Mucosa of descending colon (tissue), 3 donors: ENCODE results near the gene NR2E3. TPM values are rescaled to one million over a fixed set of nuclear protein-coding genes. Genes with fewer than 3 reads are reported as not detected.

Experiments
- ATAC-seq: fragments of 200-7000 bp; cut with Tn5 transposase; one replicate; pipeline ENCODE4 v1.9.1; 2020; ENCODE audit warnings: mild to moderate bottlenecking, moderate library complexity
- DNase-seq, 3 donors: peaks; one replicate each; pipeline ENCODE4 v3.0.0-alpha.2; 2020
- H3K36me3 ChIP-seq: fragments of 200-600 bp; one replicate; pipeline ENCODE4 v1.8.0; 2021; ENCODE audit warnings: low read depth, mild to moderate bottlenecking
- H3K4me1 ChIP-seq: fragments of 200-600 bp; one replicate; pipeline ENCODE4 v1.8.0; 2021; ENCODE audit warnings: low read depth, mild to moderate bottlenecking
- H3K4me3 ChIP-seq: fragments of 200-600 bp; one replicate; pipeline ENCODE4 v1.8.0; 2021; ENCODE audit warnings: mild to moderate bottlenecking
- H3K9me3 ChIP-seq: fragments of 200-600 bp; one replicate; pipeline ENCODE4 v1.8.0; 2021; ENCODE audit warnings: mild to moderate bottlenecking
- intact Hi-C, 2 donors: fragments of 100-400 bp; cut with DNase I in 1 of 2; cut with micrococcal nuclease in 1 of 2; formaldehyde crosslinking; loops; one replicate each; pipeline versions ENCODE4 v1.11.0 to v1.11.1; 2022; cut with DNase I, micrococcal nuclease
- total RNA-seq, 3 donors: library from RNA; stranded (reverse); fragmentation: NEBNext Ultra II Directional in 2 of 3; extraction: Animal tissue kit (Norgen Biotek cat#: 25700) in 2 of 3; gene quantifications; one replicate each; pipeline versions ENCODE4 v1.2.1 to v1.2.4, GENCODE V29; 2021 to 2023
- TF ChIP-seq, protein P1 (sequence below): fragments of 200-600 bp; IDR thresholded peaks from one replicate; pipeline ENCODE4 v1.8.0; 2022; ENCODE audit warnings: antibody characterized with exemption, mild to moderate bottlenecking
- donor health status: DM: no; HTN: no; CAD: no; lungs with moderate emphysema.
- donor health status: DM: no; HTN: no; CAD: no.
- donor health status: DM: no; HTN: yes; CAD: no.

NR2E3 gene
- total RNA-seq, 3 donors from 2014 or later, result 0.34 to 1.2 (median 0.60) TPM

DNA sequence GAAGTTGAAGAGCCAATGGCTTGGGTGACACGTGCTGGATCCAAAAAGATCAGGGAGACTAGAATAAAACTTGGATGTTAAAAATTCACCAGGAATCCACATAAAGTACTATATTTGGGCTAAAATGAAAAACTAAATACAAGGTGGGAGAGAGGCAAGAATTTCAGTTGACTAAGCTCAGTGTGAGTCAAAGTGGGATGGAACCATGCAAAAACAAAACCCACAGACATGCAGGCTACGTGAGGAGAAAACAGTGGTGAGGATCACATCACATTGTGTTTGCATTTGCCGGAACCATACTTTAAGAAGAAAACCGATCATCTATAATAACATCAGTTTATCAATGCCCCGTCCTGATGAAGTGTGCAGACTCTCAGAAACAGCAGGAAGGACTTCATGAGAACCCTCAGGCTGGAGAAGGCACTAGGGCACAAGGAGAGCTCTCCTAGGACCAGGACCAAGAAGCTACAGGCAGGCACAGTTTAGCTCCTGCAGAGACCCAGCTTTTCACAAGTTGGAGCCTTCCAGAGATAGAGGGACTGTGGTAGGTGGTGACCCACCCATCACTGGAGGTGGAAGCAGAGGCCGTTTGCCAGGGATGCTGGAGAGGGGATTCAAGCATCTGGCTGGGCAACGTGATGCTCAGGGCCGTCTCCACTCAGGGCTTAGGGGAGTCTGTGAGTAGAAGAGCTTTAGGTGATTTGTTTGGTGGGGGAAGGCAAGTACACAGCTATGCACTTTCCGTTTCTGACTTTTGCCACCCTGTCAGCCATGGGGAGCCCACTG is 29.0 kb upstream of the NR2E3 start:
- Histone ChIP-seq H3K4me1 (peaks cover 5% of the 10 kb centered on the region), H3K36me3 (no peaks in the 10 kb centered on the region), H3K4me3 (no peak overlapping the region), H3K9me3 (no peaks in the 10 kb centered on the region)
- TF ChIP-seq, protein P1, sequence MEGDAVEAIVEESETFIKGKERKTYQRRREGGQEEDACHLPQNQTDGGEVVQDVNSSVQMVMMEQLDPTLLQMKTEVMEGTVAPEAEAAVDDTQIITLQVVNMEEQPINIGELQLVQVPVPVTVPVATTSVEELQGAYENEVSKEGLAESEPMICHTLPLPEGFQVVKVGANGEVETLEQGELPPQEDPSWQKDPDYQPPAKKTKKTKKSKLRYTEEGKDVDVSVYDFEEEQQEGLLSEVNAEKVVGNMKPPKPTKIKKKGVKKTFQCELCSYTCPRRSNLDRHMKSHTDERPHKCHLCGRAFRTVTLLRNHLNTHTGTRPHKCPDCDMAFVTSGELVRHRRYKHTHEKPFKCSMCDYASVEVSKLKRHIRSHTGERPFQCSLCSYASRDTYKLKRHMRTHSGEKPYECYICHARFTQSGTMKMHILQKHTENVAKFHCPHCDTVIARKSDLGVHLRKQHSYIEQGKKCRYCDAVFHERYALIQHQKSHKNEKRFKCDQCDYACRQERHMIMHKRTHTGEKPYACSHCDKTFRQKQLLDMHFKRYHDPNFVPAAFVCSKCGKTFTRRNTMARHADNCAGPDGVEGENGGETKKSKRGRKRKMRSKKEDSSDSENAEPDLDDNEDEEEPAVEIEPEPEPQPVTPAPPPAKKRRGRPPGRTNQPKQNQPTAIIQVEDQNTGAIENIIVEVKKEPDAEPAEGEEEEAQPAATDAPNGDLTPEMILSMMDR, result no peak
- DNase-seq (no peak), ATAC-seq (no peak)
- intact Hi-C loops, result no loop called here

DNA sequence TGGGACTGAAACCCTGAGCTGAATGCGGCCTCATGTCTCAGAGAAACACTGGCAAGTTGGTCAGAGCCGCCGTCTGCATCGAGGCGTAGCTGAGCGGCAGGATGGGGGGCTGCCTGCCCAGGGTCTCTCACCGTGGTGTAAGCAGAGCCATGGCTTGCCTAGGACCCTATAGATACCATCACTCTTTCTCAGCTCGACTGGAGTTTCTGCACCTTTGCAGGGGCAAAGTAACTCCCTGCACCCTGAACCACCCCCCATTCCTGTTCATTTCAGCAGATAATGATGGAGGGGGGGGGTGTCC is 28.4 kb upstream of the NR2E3 start:
- Histone ChIP-seq H3K36me3 (no peaks in the 10 kb centered on the region), H3K9me3 (no peaks in the 10 kb centered on the region), H3K4me3 (no peak overlapping the region), H3K4me1 (peaks cover 5% of the 10 kb centered on the region)
- intact Hi-C loops, result no loop called here
- DNase-seq (no peak), ATAC-seq (no peak)
- TF ChIP-seq, protein P1, result no peak

DNA sequence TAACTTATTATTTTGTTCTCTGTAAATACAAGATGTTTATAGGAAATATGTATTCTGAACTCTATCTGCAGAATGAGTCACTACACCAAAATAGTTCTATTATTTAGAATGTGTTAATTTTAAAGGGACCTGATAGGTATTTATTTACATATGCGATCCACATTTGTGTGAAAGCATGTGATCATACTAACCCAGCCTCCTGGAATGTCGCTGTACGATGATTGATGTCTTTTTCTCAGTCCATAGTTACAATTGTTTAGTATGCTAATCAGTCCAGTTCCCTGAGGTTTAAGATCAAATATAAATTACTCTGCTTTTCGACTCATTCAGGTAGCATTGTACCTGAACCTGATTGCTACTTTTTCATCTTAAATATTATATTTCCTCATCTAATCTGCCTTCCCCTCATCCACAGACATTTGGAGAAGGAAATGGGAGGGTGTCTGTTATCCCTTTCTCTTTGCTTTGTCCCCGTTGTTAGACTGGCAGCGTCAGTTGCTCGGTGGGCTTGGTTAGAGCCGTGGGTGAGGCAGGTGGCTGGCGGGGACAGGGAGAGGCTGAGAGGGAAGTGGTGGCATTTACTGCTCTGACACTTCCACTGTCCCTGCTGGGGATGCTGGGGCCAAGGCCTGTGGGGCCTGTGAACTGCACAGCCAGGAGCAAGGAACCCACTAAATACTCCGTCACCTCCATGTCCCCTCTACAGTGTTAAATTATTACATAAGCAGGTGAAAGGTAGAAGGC is 27.8 kb upstream of the NR2E3 start:
- Histone ChIP-seq H3K4me3 (no peak overlapping the region), H3K9me3 (no peaks in the 10 kb centered on the region), H3K36me3 (no peaks in the 10 kb centered on the region), H3K4me1 (peaks cover 5% of the 10 kb centered on the region)
- ATAC-seq (peak; percentile 72), DNase-seq (no peak)
- TF ChIP-seq, protein P1, result no peak
- intact Hi-C loops, result no loop called here

DNA sequence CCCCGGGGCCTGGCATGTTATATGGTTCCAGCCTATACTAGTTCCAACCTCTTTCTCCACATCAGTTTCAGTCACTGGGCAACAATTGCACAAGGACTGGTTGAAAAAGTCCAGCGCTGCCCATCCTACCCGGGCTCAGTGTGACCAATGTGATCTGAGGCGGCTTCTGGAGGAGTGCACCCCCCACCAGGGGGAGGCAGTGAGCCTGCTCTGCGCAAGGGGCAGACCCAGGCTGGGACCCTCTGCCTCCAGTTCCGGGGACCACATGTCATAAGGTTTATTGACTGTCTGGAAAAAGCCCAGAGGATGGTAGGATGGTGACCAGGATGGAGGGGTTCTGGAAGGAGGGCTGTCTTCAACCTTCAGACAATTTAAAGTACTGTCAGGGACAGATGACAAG is 25.6 kb upstream of the NR2E3 start:
- DNase-seq (no peak), ATAC-seq (no peak)
- Histone ChIP-seq H3K4me1 (peaks cover 5% of the 10 kb centered on the region), H3K9me3 (no peaks in the 10 kb centered on the region), H3K4me3 (no peak overlapping the region), H3K36me3 (no peaks in the 10 kb centered on the region)
- intact Hi-C loops, result no loop called here
- TF ChIP-seq, protein P1, result no peak

DNA sequence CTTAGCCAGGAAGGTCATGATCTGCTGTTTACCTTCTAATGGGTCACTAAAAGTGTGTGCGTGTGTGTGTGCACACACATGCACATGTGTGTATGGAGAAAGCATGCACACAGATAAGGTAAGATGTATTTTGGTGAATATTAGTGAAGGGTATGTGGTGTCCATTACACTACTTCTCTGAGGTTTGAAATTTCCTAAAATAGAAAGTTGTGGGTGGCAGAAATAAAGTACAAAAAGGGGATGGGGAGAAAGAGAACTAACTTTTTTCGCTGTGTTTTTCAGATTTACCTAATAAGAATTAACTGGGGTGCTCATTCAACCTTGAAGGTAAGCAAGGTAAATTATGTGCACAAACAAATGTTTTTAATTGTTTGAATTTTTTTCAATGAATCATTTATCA is 24.4 kb upstream of the NR2E3 start:
- no peak for DNase-seq
- Histone ChIP-seq H3K36me3 (no peaks in the 10 kb centered on the region), H3K9me3 (no peaks in the 10 kb centered on the region), H3K4me1 (no peaks in the 10 kb centered on the region), H3K4me3 (no peak overlapping the region)
- ATAC-seq, result no peak
- intact Hi-C loops, result no loop called here
- TF ChIP-seq, protein P1, result no peak
